Lower lobe of right lung (tissue), 2 donors: ENCODE measurements around the gene SLC22A3. TPM values are rescaled to one million over a fixed set of nuclear protein-coding genes. Genes with fewer than 3 reads are reported as not detected.
"Not testable (repeated sequence)": the region's sequence is repeated elsewhere in the genome, so short reads cannot be mapped to it uniquely, and the experiment has no call there.

Experiments used
- ATAC-seq, 2 donors: fragments of 200-7000 bp; cut with Tn5 transposase; one replicate each; pipeline ENCODE4 v1.9.1; 2020 to 2022; ENCODE audit warnings: mild to moderate bottlenecking in 2 of 2, moderate library complexity in 2 of 2
- DNase-seq: peaks from one replicate; pipeline ENCODE4 v3.0.0-alpha.2; 2020
- H3K27ac ChIP-seq: fragments of 200-600 bp; one replicate; pipeline ENCODE4 v1.8.0; 2022
- H3K27me3 ChIP-seq: fragments of 200-600 bp; one replicate; pipeline ENCODE4 v1.8.0; 2022; ENCODE audit warnings: low read depth
- H3K36me3 ChIP-seq: fragments of 200-600 bp; one replicate; pipeline ENCODE4 v1.8.0; 2022; ENCODE audit warnings: mild to moderate bottlenecking
- H3K4me1 ChIP-seq: fragments of 200-600 bp; one replicate; pipeline ENCODE4 v1.8.0; 2022
- H3K4me3 ChIP-seq: fragments of 200-600 bp; one replicate; pipeline ENCODE4 v1.8.0; 2022; ENCODE audit warnings: mild to moderate bottlenecking
- H3K9me3 ChIP-seq: fragments of 200-600 bp; one replicate; pipeline ENCODE4 v1.8.0; 2022
- CTCF ChIP-seq: fragments of 200-600 bp; IDR thresholded peaks from one replicate; pipeline ENCODE4 v1.8.0; 2022; ENCODE audit warnings: antibody characterized with exemption, mild to moderate bottlenecking
- intact Hi-C: fragments of 100-400 bp; cut with DNase I; formaldehyde crosslinking; loops from one replicate; pipeline ENCODE4 v1.11.0; 2022
- total RNA-seq: library from RNA; stranded (reverse); fragmentation: NEBNext Ultra II Directional; extraction: Animal tissue kit (Norgen Biotek cat#: 25700); gene quantifications from one replicate; pipeline ENCODE4 v1.2.1, GENCODE V29; 2021
- donor health status: DM: no; HTN: yes; CAD: no; lungs with severe emphysema.

The SLC22A3 gene
- total RNA-seq, 1 donor from 2014 or later, result 37.7 TPM

- Histone ChIP-seq H3K36me3 (no peaks in the 10 kb centered on the region), H3K4me3 (no peak overlapping the region), H3K27me3 (no peaks in the 10 kb centered on the region), H3K27ac (no peak overlapping the region), H3K9me3 (no peaks in the 10 kb centered on the region), H3K4me1 (peaks cover 6% of the 10 kb centered on the region)
- no peak for DNase-seq
- intact Hi-C loops, result no loop called here
- TF ChIP-seq CTCF, result no peak
- ATAC-seq, result no peak
Observed at GRCh38 chr6:160363016-160363996, 15.1 kb downstream of the SLC22A3 start.

- no peaks in the 10 kb centered on the region for H3K9me3 ChIP-seq
- no peaks in the 10 kb centered on the region for H3K27me3 ChIP-seq
- DNase-seq (no peak), ATAC-seq (no peak)
- no peak overlapping the region for H3K27ac ChIP-seq
- H3K4me1 ChIP-seq, result no peaks in the 10 kb centered on the region
- no peaks in the 10 kb centered on the region for H3K36me3 ChIP-seq
- intact Hi-C loops, result no loop called here
- no peak for TF ChIP-seq CTCF
- H3K4me3 ChIP-seq, result no peak overlapping the region
Observed at GRCh38 chr6:160365117-160365516, 16.9 kb downstream of the SLC22A3 start.

GRCh38 chr6:160367798-160368547, 19.8 kb downstream of the SLC22A3 start:
- no peak for TF ChIP-seq CTCF
- Histone ChIP-seq H3K27ac (no peak overlapping the region), H3K36me3 (no peaks in the 10 kb centered on the region), H3K9me3 (no peaks in the 10 kb centered on the region), H3K4me3 (no peak overlapping the region), H3K27me3 (no peaks in the 10 kb centered on the region), H3K4me1 (no peaks in the 10 kb centered on the region)
- DNase-seq (no peak), ATAC-seq (peak; percentile 42 to 71)
- intact Hi-C loops, result no loop called here

- Histone ChIP-seq H3K27me3 (no peaks in the 10 kb centered on the region), H3K36me3 (no peaks in the 10 kb centered on the region), H3K9me3 (no peaks in the 10 kb centered on the region), H3K27ac (no peak overlapping the region), H3K4me1 (no peaks in the 10 kb centered on the region), H3K4me3 (no peak overlapping the region)
- no peak for ATAC-seq
- intact Hi-C loops, result no loop called here
- TF ChIP-seq CTCF, result no peak
- DNase-seq, result no peak
Observed at GRCh38 chr6:160368670-160369069, 20.5 kb downstream of the SLC22A3 start.

GRCh38 chr6:160373601-160374000, 25.4 kb downstream of the SLC22A3 start:
- H3K36me3 ChIP-seq, intact Hi-C loops, H3K9me3 ChIP-seq, DNase-seq, ATAC-seq, H3K27ac ChIP-seq, H3K27me3 ChIP-seq, H3K4me3 ChIP-seq: not testable (repeated sequence)
- H3K4me1 ChIP-seq, result peaks cover 11% of the 10 kb centered on the region
